Measurements from ENCODE around the gene SEC11C.

DNA sequence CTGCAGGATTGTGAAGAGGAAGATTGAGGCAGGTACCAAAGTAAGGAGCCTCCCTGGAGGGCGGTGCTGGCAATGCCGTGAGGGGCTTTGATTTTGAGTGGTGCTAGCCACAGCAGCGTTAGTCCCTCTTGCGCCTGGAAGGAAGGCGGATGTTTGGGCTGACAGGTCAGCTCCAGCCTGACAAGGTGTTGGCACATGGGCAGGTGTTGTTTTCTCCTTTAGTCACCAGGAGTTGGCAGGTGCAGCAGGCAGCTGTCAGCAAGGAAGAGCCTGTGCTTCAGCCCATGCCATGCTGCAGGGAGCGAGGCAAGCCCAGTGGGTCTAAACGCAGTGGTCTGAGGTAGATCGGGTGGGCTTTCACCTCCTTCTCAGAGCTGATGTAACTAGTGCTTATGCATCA is 8.5 kb downstream of the SEC11C start:
- no peak for TF ChIP-seq PATZ1 (CRISPR knock-in tag; IDR thresholded peaks at IDR 0.05; ENCODE audit: borderline replicate concordance)
- no peak for TF ChIP-seq ZFP3 (CRISPR knock-in tag; IDR thresholded peaks at IDR 0.05)
- TF ChIP-seq GLIS3 (CRISPR knock-in tag; IDR thresholded peaks at IDR 0.05): no peak
- TF ChIP-seq SNAI2 (CRISPR knock-in tag; IDR thresholded peaks at IDR 0.05): no peak
- TF ChIP-seq TSHZ2 (CRISPR knock-in tag; IDR thresholded peaks at IDR 0.05): no peak
- no peak for TF ChIP-seq CSDC2 (CRISPR knock-in tag; IDR thresholded peaks at IDR 0.05)
- no peak for TF ChIP-seq ZNF565 (CRISPR knock-in tag; conservative IDR thresholded peaks at IDR 0.05; ENCODE audit: low read depth)
